Left kidney (tissue), 8 donors: ENCODE data around the gene WDR55. TPM values are rescaled to one million over a fixed set of nuclear protein-coding genes. Genes with fewer than 3 reads are reported as not detected.
"Not testable (repeated sequence)": the region's sequence is repeated elsewhere in the genome, so short reads cannot be mapped to it uniquely, and the experiment has no call there.

Source experiments
- DNase-seq: peaks from one replicate; pipeline ENCODE4 v3.0.0-alpha.2; 2013
- long read RNA-seq, 8 donors: transcript quantifications; one replicate each; lab custom pipeline, GENCODE V29; 2026
- polyA plus RNA-seq: library from polyadenylated mRNA; unstranded; fragments of 120-200 nt; gene quantifications from one replicate; pipeline ENCODE4 v1.2.1, GENCODE V29; 2013; ENCODE audit not compliant: insufficient read length

The WDR55 gene, protein sequence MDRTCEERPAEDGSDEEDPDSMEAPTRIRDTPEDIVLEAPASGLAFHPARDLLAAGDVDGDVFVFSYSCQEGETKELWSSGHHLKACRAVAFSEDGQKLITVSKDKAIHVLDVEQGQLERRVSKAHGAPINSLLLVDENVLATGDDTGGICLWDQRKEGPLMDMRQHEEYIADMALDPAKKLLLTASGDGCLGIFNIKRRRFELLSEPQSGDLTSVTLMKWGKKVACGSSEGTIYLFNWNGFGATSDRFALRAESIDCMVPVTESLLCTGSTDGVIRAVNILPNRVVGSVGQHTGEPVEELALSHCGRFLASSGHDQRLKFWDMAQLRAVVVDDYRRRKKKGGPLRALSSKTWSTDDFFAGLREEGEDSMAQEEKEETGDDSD
- polyA plus RNA-seq = 19.6 TPM
- long read RNA-seq, donor 1, full-length matches to known transcripts = 1 of 1 reads
- long read RNA-seq, donor 1, partial matches to known transcripts = 0 of 1 reads
- long read RNA-seq, donor 1, other reads (novel, unspliced or antisense) = 0 of 1 reads
- long read RNA-seq, donor 2, full-length matches to known transcripts = 2 of 2 reads
- long read RNA-seq, donor 2, partial matches to known transcripts = 0 of 2 reads
- long read RNA-seq, donor 2, other reads (novel, unspliced or antisense) = 0 of 2 reads
- long read RNA-seq, donor 3, full-length matches to known transcripts = 2 of 2 reads
- long read RNA-seq, donor 3, partial matches to known transcripts = 0 of 2 reads
- long read RNA-seq, donor 3, other reads (novel, unspliced or antisense) = 0 of 2 reads
- long read RNA-seq, donor 4, partial matches to known transcripts = 0 of 7 reads
- long read RNA-seq, donor 4, other reads (novel, unspliced or antisense) = 7 of 7 reads
- long read RNA-seq, donor 5, full-length matches to known transcripts = 5 of 5 reads
- long read RNA-seq, donor 5, partial matches to known transcripts = 0 of 5 reads
- long read RNA-seq, donor 5, other reads (novel, unspliced or antisense) = 0 of 5 reads
- long read RNA-seq, donor 6, full-length matches to known transcripts = 3 of 3 reads
- long read RNA-seq, donor 6, partial matches to known transcripts = 0 of 3 reads
- long read RNA-seq, donor 6, other reads (novel, unspliced or antisense) = 0 of 3 reads
- long read RNA-seq, donor 7, full-length matches to known transcripts = 13 of 13 reads
- long read RNA-seq, donor 7, partial matches to known transcripts = 0 of 13 reads
- long read RNA-seq, donor 7, other reads (novel, unspliced or antisense) = 0 of 13 reads
- long read RNA-seq, donor 8 = 0 reads

DNA sequence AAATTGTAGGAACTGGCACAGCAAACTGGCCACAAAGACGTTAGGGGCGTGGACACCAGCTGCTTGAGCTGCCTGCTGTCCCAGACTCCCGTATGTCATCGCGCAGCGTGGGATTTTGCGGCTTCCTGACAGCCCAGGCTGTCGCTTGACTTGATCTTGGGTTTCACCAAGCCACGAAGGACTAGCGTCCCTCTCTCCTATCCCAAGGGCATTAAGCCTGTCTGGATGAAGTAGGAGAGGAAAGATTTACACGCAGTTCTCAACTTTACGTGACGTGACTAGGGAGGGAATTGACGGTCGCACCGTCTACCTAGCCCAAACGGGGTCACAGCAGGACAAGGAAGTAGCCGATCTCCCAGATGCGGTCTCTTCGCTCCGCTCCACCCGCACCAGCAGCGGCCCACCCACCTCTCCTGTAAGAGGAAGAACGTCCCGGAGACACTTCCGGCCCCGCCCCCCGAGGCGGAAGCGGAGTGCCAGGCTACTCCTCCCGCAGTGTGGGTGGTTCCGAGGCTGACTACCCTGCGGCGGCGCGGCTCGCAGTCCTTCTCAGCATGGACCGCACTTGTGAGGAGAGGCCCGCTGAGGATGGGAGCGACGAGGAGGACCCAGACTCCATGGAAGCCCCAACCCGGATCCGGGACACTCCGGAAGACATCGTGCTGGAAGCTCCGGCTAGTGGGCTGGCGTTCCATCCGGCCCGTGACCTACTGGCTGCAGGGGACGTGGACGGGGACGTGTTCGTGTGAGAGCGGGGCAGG is at the start of gene WDR55:
TSS of gene WDR55 (plus strand) at position 546 of the 761 bp plus-strand sequence. CDS start at position 555, 9 bp downstream.
- peak; percentile 91 for DNase-seq

DNA sequence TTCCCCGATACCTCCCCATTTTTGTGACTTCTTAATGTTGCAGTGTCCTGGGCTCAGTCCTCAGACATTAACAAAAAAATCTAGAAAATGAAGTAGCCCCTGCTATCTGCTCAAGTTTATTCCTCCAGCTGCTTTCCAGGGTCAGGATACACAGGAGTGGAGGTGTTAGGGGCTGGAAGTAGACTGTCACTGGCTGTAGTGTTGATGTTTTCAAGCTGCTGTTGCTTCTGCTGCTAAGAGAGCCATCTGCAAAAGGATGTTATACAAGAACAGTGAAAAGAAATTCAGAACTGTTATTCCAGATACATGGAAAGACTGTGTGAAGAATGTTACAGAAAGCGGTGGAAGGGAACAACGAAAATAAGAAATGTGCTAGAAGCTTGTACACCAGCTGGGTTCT is 42.4 kb upstream of the WDR55 start:
- DNase-seq = no peak

GRCh38 chr5:140623061-140623460 is 41.6 kb upstream of the WDR55 start:
- DNase-seq = not testable (repeated sequence)

GRCh38 chr5:140624886-140625285 is 39.8 kb upstream of the WDR55 start:
- not testable (repeated sequence) for DNase-seq

- DNase-seq = no peak
Observed at GRCh38 chr5:140627972-140628371, 36.7 kb upstream of the WDR55 start.

DNA sequence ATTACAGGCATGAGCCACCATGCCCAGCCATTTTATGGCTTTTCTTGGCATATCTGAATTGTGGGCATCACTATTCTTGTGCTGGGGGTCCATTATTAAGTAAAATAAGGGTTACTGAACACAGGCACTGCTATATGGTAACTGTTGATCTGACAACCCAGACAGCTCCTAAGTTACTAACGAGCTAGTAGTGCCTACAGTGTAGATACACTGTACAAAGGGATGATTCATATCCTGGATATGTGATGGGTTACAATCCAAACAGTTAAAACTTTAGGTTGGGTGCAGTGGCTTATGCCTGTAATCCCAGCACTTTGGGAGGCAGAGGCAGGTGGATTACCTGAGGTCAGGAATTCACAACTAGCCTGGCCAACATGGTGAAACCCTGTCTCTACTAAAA is 36.0 kb upstream of the WDR55 start:
- DNase-seq = no peak

DNA sequence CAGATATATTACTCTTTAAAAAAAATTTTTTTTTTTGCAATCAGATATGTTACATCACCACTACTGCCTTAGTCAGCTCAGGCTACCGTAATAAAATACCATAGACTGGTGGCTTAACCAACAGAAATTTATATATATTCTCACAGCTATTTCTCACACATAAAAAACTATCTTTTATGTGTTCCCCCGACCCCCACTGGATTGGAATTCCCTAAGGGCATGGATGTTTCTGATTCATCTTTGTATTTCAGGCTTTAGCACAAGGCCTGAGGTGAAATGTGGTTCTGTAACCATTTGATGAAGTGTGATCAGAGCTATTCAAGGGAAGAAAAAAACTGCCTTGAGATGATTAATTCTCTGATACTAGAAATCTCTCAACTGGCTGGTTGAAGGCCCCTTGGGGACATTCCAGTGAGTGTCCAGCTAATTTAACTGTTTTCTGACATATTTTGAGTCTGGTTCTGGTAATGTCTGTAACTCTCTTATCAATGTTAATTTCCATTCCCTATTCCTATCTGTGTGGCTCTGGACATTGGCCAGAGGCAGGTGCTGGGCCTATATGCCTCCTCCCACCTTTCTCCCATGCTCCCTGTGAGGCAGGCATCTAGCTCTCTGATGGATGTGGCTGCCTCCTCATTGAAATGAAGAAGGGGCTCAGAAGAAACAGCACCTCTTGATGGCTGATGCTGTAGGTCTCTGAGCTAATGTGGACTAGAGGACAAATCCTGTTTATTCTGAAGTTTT is 34.2 kb upstream of the WDR55 start:
- no peak for DNase-seq

GRCh38 chr5:140631036-140631417 is 33.7 kb upstream of the WDR55 start:
- DNase-seq = no peak

GRCh38 chr5:140631831-140632365 is 32.8 kb upstream of the WDR55 start:
- peak; percentile 30 for DNase-seq

DNA sequence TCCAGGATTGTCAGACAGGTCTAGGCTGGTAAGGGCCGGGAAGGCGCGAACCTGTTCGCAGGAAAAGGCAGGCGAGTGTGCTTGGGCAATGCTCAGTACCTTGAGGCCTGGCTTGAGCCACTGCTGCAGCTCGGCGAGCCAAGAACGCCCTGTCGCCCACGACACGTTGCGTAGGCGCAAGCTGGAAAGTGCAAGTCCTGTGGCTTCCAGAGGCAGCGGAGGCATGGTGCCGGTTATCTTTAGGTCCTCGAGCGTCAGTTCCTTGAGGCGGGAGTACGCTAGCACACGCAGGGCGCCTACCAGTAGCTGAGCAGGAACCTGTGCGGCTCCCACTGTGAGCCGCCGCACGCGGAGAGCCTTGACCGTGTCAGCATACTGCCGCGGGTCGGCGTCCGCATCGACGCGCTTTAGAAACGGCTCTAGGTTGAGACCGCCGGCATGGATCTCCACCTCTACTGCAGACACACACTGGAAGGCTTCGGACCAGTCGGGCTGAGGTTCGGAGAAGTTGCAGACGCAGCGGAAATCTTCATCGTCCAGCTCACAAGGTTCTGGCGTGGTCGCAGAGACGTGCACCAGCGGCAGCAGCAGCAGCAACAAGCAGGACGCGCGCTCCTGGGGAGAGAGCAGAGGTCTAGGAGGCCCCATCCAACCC is 32.2 kb upstream of the WDR55 start:
- peak; percentile 28 for DNase-seq

DNA sequence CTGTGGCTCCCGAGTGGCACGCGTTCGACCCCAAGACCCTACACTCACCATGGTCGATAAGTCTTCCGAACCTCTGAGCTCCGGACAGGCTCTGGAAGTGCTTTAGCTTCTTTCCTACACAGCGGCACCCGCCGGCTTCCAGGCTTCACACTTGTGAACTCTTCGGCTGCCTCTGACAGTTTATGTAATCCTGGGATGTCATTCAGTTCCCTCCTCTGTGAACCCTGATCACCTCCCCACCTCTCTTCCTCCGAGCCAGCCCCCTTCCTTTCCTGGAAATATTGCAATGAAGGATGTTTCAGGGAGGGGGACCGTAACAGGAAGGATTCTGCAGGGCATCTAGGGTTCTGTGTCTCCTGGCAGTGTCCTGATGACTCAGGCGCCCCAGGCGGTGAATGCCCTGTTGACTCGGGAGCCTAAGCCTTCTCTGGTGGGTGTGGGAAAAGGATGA is 31.7 kb upstream of the WDR55 start, which contains the start of gene CD14:
TSS of gene CD14 (minus strand) at position 155 of the 451 bp plus-strand sequence. CDS start at position 51, 104 bp downstream.
- no peak for DNase-seq

DNA sequence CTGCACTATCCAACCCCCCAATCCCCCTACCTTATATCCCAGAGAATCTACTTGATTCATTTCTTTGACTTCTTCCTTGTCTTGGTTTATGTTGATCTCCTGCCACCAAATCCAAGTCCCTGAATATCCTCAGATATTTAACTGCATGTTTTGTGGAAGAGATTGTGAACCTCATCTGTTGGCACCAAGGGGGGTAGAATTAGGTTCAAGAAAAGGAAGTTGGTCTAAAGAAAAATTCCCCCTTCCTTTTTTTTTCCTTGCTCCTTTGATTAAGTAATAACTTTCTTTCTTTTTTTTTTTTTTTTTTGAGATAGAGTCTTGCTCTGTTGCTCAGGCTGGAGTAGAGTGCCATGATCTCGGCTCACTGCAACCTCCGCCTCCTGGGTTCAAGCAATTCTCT is 31.2 kb upstream of the WDR55 start:
- no peak for DNase-seq

DNA sequence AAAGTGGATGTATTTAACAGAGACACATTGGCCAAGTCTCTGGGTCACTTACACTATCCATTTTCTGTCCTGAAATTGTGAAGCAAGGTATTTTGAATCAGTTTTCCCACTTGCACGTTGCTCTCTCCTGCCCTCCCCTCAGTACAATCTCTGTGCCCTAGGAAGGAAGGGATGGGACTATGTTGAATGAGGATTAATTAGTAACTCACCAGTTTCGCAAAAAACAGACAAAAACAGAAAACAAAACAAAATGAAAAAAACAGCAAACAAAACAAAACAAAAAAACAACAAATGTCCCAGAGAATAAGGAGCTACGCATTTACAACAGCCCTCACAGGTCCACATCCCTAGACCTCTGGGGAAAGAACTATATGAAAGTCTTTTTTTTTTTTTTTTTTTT is 30.6 kb upstream of the WDR55 start:
- DNase-seq = no peak

DNA sequence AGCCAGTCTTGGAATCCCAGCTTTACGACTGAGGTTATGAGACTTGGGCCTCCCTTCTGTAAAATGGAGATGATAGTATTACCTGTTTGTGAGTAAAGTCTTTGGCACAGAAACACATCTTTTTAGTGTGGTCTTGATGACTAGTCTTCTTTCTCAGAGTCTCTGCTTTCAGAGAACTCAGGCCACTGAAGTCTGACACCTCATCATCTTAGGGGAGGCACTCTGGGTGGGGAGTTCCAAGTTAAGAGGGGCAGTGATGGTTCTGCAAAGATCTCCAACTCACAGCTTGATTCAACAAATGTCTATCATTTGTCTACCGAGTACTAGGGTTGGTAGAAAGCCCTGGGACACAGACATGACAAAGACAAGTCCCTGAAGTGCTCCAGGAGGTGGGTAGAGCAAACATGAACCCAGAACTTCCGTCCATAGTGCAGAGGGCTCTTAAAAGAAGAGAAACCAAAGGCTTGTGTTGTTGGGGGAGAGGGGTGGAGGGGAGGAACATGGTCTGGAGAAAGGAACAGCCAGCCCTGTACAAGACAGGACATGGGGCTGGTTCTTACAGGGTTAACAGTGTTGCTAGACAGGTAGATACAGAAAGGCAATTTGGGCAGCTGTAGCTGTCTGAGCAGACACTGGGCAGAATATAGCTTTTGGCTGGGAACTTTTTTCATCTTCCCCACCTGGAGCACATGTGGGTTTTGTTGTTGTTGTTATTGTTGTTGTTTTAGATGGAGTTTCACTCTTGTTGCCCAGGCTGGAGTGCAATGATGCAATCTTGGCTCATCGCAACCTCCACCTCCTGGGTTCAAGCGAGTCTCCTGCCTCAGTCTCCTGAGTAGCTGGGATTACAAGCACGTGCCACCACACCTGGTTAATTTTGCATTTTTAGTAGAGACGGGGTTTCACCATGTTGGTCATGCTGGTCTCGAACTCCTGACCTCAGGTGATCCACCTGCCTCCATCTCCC is 29.1 kb upstream of the WDR55 start:
- DNase-seq = no peak

GRCh38 chr5:140637371-140638100 is 27.2 kb upstream of the WDR55 start:
- DNase-seq = no peak

DNA sequence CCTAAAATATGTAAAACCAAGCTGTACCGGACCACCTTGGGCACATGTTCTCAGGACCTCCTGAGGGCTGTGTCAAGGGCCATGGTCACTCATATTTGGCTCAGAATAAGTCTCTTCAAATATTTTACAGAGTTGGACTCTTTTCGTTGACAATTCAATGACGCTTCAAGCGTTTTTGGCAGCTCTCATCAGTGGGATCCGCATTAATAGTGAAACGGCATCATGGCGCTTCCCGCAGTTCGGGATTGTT is 25.9 kb upstream of the WDR55 start:
- not testable (repeated sequence) for DNase-seq

- DNase-seq = peak; percentile 91
Observed at GRCh38 chr5:140639148-140639981, 25.3 kb upstream of the WDR55 start, which contains the start of gene TMCO6. Gene TMCO6, plus strand, starts transcription at chr5:140639451. Its CDS starts 77 bp downstream, at chr5:140639528.
